BJ (cell line): ENCODE measurements around the gene MAP1LC3A. TPM values are rescaled to one million over a fixed set of nuclear protein-coding genes. Genes with fewer than 3 reads are reported as not detected.

Experiments used
- CTCF ChIA-PET: fragments of 350-600 bp; formaldehyde crosslinking; extraction: SDS; loops from one replicate; lab custom pipeline; 2021; ENCODE audit warnings: antibody characterized with exemption, inconsistent platforms; lab: Yijun Ruan, JAX
- POLR2A ChIA-PET: fragments of 300-600 bp; sonication (Branson Sonifier 250); formaldehyde crosslinking; extraction: SDS; loops from one replicate; lab custom pipeline; 2021; ENCODE audit warnings: antibody characterized with exemption; lab: Charles Lee
- DNase-seq: peaks from one replicate; pipeline ENCODE4 v3.0.0-alpha.2; 2011; ENCODE audit warnings: low read depth
- H3K27me3 ChIP-seq: 2 replicates; pipeline ENCODE4 v1.6.0; 2011; ENCODE audit warnings: low read length; ENCODE audit not compliant: control insufficient read depth, insufficient read depth
- H3K36me3 ChIP-seq: 2 replicates; pipeline ENCODE4 v1.5.1; 2011; ENCODE audit warnings: low read length; ENCODE audit not compliant: control insufficient read depth, insufficient read depth
- H3K4me3 ChIP-seq: 2 replicates; pipeline ENCODE4 v1.5.1; 2011; ENCODE audit warnings: low read depth, mild to moderate bottlenecking, control low read depth, low read length
- CTCF ChIP-seq: IDR thresholded peaks from 2 replicates; pipeline ENCODE4 v1.5.1; 2011; ENCODE audit warnings: low read depth, mild to moderate bottlenecking, control low read depth, inconsistent platforms, low read length, moderate library complexity; ENCODE audit not compliant: insufficient read depth
- polyA plus RNA-seq: library from polyadenylated mRNA; depleted of rRNA; stranded (reverse); fragments of >200 nt; gene quantifications from 2 replicates; pipeline ENCODE4 v1.2.3, GENCODE V29; 2011

The MAP1LC3A gene
- polyA plus RNA-seq, 1 experiment: 33.7 TPM

GRCh38 chr20:34549291-34549928, 9.1 kb upstream of the MAP1LC3A start:
- DNase-seq: no peak

DNA sequence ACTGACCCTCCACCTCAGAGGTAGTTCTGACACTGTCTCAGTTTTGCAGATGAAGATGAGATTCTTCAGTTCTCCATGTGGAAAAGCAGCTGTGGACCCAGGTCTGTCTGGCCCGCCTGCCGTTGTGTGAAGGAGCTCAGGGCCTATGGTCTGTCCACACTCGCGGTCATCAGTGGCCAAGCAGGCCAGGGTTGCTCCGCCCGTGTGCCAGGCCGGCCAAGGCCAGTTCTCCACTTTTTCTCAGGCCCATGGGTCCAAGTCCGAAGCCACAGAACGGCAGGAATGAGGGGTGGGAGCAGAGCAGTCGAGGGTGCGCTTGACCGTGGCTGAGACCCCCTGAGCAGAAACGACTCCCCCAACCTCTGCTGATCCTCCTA, 8.6 kb upstream of the MAP1LC3A start:
- Histone ChIP-seq H3K4me3 (no peak overlapping the region), H3K36me3 (no peaks in the 10 kb centered on the region), H3K27me3 (no peaks in the 10 kb centered on the region)
- no peak for DNase-seq
- CTCF ChIA-PET: no interaction called here
- no peak for TF ChIP-seq CTCF
- POLR2A ChIA-PET: no interaction called here

More at GRCh38 chr20:34549291-34549928, 9.1 kb upstream of the MAP1LC3A start:
- Histone ChIP-seq H3K36me3 (no peaks in the 10 kb centered on the region), H3K4me3 (no peak overlapping the region), H3K27me3 (no peaks in the 10 kb centered on the region)
- ChIA-PET CTCF (no interaction called here), POLR2A (no interaction called here)
- TF ChIP-seq CTCF: no peak

DNA sequence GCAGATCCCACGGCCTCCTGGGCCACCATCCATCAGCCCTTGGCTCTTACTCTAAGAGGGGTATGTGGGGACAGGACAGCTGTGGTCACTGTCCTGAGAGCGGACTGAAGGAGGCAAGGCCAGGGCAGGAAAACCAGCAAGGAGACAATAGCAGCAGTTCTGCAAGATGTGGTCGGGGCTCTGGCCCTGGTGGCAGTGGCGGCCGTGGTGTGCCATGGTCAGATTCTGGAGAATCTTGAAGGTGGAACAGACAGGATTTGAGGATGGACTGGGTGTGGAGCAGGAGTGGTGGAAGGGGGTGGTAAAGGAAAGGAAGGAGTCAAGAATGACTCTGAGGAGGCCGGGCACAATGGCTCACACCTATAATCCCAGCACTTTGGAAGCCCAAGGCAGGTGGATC, 5.9 kb upstream of the MAP1LC3A start:
- ChIA-PET CTCF (interaction anchor here (1.0 kb wide), 1 partner anchor 13 kb away, joined by 4 read pairs; no protein-coding TSS in a partner anchor), POLR2A (no interaction called here)
- TF ChIP-seq CTCF: no peak
- H3K27me3 ChIP-seq: no peaks in the 10 kb centered on the region
- H3K4me3 ChIP-seq: no peak overlapping the region
- H3K36me3 ChIP-seq: no peaks in the 10 kb centered on the region
- no peak for DNase-seq

GRCh38 chr20:34553366-34553867, 5.1 kb upstream of the MAP1LC3A start:
- Histone ChIP-seq H3K4me3 (no peak overlapping the region), H3K27me3 (no peaks in the 10 kb centered on the region), H3K36me3 (no peaks in the 10 kb centered on the region)
- DNase-seq: no peak
- no peak for TF ChIP-seq CTCF
- ChIA-PET CTCF (interaction anchor here (1.0 to 1.4 kb wide), 5 partner anchors 9 to 241 kb away, joined by 3 to 4 read pairs (median 4); no protein-coding TSS in a partner anchor), POLR2A (no interaction called here)

- CTCF ChIA-PET: interaction anchor here (1.1 to 2.0 kb wide), 4 partner anchors 10 to 367 kb away, joined by 3 to 15 read pairs (median 6); no protein-coding TSS in a partner anchor
- H3K36me3 ChIP-seq: no peaks in the 10 kb centered on the region
- no peak for DNase-seq
These were observed 590 bp upstream of the MAP1LC3A start for GRCh38 chr20:34557936-34558319.

More at GRCh38 chr20:34557936-34558319, 590 bp upstream of the MAP1LC3A start:
- H3K27me3 ChIP-seq: no peaks in the 10 kb centered on the region
- H3K4me3 ChIP-seq: peak overlapping the region; percentile 88
- no peak for TF ChIP-seq CTCF
- POLR2A ChIA-PET: no interaction called here
